Body of pancreas (tissue), 4 donors: Measurements from ENCODE around the gene HAGHL. TPM values are rescaled to one million over a fixed set of nuclear protein-coding genes. Genes with fewer than 3 reads are reported as not detected.
A peak's percentile ranks its signal among the peaks of the same experiment; 100 is the strongest.

ENCODE experiments used
- ATAC-seq: fragments of 150-250 bp; one replicate; pipeline ENCODE4 v1.9.1; 2016
- DNase-seq, 4 donors: peaks; one replicate each; pipeline ENCODE4 v3.0.0-alpha.2; 2019
- H3K27ac ChIP-seq, 4 donors: fragments of 200-600 bp; sonication (generic); 1 replicate in 3 of 4; 2 replicates in 1 of 4; pipeline versions ENCODE4 v1.5.1 to v1.6.1; 2016 to 2019; ENCODE audit warnings: mild to moderate bottlenecking in 1 of 4, mixed read lengths in 1 of 4, moderate library complexity in 1 of 4
- H3K27me3 ChIP-seq, 2 donors: fragments of 200-600 bp; sonication (generic); one replicate each; pipeline ENCODE4 v1.6.0; 2016; ENCODE audit warnings: mild to moderate bottlenecking in 1 of 2
- H3K36me3 ChIP-seq, 2 donors: fragments of 200-600 bp; sonication (generic); replicated peaks in 1 of 2; 2 replicates each; pipeline ENCODE4 v1.5.1; 2016; ENCODE audit warnings: low read depth in 2 of 2; ENCODE audit not compliant: insufficient read depth in 1 of 2
- H3K4me1 ChIP-seq: fragments of 200-600 bp; sonication (generic); one replicate; pipeline ENCODE4 v1.6.0; 2016
- H3K4me3 ChIP-seq, 2 donors: fragments of 200-600 bp; sonication (generic); 1 replicate in 1 of 2; 2 replicates in 1 of 2; pipeline ENCODE4 v1.5.1; 2016 to 2019
- H3K9me3 ChIP-seq, 3 donors: fragments of 200-600 bp; sonication (generic); 1 replicate in 2 of 3; 2 replicates in 1 of 3; pipeline ENCODE4 v1.5.1; 2016
- POLR2A ChIP-seq, 3 donors: fragments of 450-650 bp; IDR thresholded peaks; one replicate each; pipeline ENCODE4 v1.6.1; 2016; ENCODE audit warnings: antibody characterized with exemption in 3 of 3, mild to moderate bottlenecking in 2 of 3
- WGBS, 2 donors: methylation state at CpG; one replicate each; pipeline ENCODE4 v1.1.5; 2017; 5-methylcytosine and 5-hydroxymethylcytosine counted together
- intact Hi-C: fragments of 100-400 bp; cut with DNase I; formaldehyde crosslinking; loops from one replicate; pipeline ENCODE4 v1.15.1; 2023
- total RNA-seq, 2 donors: library from RNA; depleted of rRNA; stranded (reverse); fragments of >200 nt; gene quantifications; one replicate each; pipeline ENCODE4 v1.1.0, GENCODE V29; 2016
- TF ChIP-seq, protein P1 (sequence below), 7 experiments: fragments of 450-650 bp in 4 of 7; fragments of 200-600 bp in 3 of 7; sonication (generic) in 3 of 7; IDR thresholded peaks; one replicate each; pipeline ENCODE4 v1.5.1; 2016 to 2019; ENCODE audit warnings: antibody characterized with exemption in 7 of 7

The HAGHL gene
- total RNA-seq, 2 donors from 2014 or later = 2.6 TPM; not detected in 1

DNA sequence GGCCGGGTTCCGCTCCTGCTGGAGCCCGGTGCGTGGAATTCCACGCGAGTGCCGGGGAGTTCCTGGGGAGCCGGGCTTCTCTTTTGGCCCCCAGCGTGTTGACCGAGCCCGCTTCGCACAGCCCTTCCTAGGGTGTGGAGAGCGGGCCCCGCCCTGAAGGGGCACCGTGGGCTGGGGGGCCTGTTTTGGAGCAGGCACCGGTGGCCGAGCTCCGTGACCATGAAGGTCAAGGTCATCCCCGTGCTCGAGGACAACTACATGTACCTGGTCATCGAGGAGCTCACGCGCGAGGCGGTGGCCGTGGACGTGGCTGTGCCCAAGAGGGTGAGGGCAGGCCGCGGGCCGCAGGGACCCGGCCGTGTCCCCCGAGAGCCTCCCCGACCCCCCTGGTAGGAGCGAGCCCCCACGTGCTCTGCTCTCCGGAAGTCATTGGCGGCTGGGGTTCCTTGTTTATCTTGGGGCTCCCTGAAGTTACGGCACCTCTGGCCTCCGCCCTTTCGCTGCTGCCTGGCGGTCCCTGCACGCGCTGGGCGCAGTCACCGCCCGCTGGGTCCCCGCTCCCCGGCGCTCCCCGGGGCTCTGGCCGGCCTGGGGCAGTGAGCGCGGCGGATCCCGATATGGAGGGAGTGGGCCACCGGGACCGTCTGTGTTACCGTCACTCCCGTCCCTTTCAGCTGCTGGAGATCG, 528 bp downstream of the HAGHL start:
- ATAC-seq (no peak), DNase-seq (no peak)
- intact Hi-C loops = no loop called here
- TF ChIP-seq POLR2A (IDR thresholded peaks at IDR 0.05) = peak in 1 of 3 donors; percentile 7
- TF ChIP-seq, protein P1, sequence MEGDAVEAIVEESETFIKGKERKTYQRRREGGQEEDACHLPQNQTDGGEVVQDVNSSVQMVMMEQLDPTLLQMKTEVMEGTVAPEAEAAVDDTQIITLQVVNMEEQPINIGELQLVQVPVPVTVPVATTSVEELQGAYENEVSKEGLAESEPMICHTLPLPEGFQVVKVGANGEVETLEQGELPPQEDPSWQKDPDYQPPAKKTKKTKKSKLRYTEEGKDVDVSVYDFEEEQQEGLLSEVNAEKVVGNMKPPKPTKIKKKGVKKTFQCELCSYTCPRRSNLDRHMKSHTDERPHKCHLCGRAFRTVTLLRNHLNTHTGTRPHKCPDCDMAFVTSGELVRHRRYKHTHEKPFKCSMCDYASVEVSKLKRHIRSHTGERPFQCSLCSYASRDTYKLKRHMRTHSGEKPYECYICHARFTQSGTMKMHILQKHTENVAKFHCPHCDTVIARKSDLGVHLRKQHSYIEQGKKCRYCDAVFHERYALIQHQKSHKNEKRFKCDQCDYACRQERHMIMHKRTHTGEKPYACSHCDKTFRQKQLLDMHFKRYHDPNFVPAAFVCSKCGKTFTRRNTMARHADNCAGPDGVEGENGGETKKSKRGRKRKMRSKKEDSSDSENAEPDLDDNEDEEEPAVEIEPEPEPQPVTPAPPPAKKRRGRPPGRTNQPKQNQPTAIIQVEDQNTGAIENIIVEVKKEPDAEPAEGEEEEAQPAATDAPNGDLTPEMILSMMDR (IDR thresholded peaks at IDR 0.05) = no peak
- Histone ChIP-seq H3K4me3 (no peak overlapping the region), H3K27ac (no peak overlapping the region), H3K9me3 (no peaks in the 10 kb centered on the region), H3K36me3 (peaks cover 0 to 3% of the 10 kb centered on the region in 2 donors), H3K4me1 (peaks cover 31% of the 10 kb centered on the region), H3K27me3 (peaks cover 0 to 7% of the 10 kb centered on the region in 2 donors)
- 0 to 2% methylated on average over 4 to 59 of the region's 61 CpGs for WGBS, 2 donors

DNA sequence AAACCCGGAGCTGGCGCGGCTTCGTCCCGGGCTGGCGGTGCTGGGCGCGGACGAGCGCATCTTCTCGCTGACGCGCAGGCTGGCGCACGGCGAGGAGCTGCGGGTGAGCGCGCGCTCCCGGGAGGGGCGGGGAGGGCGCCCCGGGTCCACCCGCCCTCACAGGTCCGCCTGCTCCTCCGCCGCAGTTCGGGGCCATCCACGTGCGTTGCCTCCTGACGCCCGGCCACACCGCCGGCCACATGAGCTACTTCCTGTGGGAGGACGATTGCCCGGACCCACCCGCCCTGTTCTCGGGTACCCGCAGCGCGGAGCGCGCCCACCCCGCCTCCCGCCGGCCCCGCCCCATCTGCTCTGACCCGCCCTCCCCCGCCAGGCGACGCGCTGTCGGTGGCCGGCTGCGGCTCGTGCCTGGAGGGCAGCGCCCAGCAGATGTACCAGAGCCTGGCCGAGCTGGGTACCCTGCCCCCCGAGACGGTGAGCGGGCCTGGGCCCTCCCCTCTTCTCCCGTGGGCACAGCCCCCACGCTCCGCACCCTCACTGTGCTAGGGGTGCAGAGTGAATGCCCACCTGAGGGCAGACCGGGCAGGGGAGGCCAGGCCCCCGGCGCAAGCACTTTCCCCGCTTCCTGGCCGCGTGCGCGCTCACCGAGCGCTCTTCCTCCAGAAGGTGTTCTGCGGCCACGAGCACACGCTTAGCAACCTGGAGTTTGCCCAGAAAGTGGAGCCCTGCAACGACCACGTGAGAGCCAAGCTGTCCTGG, 1.4 kb downstream of the HAGHL start:
- DNase-seq = peak in 3 of 4 donors; percentile 53 to 66 (median 57)
- intact Hi-C loops = no loop called here
- no peak for TF ChIP-seq POLR2A (IDR thresholded peaks at IDR 0.05)
- TF ChIP-seq, protein P1 (IDR thresholded peaks at IDR 0.05) = no peak
- 2 to 3% methylated on average over 13 to 50 of the region's 80 CpGs for WGBS, 2 donors
- H3K4me3 ChIP-seq = no peak overlapping the region
- ATAC-seq = peak; percentile 33
- H3K9me3 ChIP-seq = no peaks in the 10 kb centered on the region
- peaks cover 0 to 7% of the 10 kb centered on the region in 2 donors for H3K27me3 ChIP-seq
- H3K36me3 ChIP-seq = peaks cover 0 to 5% of the 10 kb centered on the region in 2 donors
- no peak overlapping the region for H3K27ac ChIP-seq
- peaks cover 31% of the 10 kb centered on the region for H3K4me1 ChIP-seq

DNA sequence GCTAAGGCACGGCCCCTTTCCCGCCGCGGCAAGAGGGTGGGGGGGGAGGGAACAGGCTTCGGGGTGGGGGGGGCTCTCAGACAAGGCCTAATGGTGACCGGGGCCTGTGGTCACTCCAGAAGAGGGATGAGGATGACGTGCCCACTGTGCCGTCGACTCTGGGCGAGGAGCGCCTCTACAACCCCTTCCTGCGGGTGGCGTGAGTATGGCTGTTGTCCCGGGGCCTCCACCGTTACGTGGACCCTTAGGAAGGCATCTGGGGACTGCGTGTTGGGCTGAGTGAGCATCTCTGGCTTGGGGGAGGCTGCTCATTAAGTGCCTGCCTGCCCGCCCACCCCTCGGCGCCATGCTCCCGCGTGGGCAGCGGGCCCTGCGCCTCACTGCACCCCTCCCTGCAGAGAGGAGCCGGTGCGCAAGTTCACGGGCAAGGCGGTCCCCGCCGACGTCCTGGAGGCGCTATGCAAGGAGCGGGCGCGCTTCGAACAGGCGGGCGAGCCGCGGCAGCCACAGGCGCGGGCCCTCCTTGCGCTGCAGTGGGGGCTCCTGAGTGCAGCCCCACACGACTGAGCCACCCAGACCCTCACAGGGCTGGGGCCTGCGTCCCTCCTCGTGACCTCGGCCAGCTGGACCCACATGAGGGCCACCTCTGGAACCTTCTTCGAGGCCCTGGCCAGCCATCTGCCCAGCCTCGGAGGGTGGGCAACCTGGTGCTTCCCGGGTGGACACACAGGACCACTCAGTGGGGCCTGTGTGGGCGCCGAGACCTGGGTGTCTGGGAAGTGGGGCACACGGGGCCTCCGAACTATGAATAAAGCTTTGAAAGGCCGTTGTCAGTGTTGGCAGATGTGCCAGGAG, 2.2 kb downstream of the HAGHL start:
- Histone ChIP-seq H3K4me3 (no peak overlapping the region), H3K9me3 (no peaks in the 10 kb centered on the region), H3K4me1 (peaks cover 31% of the 10 kb centered on the region), H3K27ac (no peak overlapping the region), H3K36me3 (peaks cover 4 to 8% of the 10 kb centered on the region in 2 donors), H3K27me3 (peaks cover 0 to 7% of the 10 kb centered on the region in 2 donors)
- no peak for TF ChIP-seq POLR2A (IDR thresholded peaks at IDR 0.05)
- TF ChIP-seq, protein P1 (IDR thresholded peaks at IDR 0.05) = no peak
- ATAC-seq = no peak
- intact Hi-C loops = no loop called here
- 52 to 64% methylated on average over 31 to 49 of the region's 55 CpGs for WGBS, 2 donors
- no peak for DNase-seq

DNA sequence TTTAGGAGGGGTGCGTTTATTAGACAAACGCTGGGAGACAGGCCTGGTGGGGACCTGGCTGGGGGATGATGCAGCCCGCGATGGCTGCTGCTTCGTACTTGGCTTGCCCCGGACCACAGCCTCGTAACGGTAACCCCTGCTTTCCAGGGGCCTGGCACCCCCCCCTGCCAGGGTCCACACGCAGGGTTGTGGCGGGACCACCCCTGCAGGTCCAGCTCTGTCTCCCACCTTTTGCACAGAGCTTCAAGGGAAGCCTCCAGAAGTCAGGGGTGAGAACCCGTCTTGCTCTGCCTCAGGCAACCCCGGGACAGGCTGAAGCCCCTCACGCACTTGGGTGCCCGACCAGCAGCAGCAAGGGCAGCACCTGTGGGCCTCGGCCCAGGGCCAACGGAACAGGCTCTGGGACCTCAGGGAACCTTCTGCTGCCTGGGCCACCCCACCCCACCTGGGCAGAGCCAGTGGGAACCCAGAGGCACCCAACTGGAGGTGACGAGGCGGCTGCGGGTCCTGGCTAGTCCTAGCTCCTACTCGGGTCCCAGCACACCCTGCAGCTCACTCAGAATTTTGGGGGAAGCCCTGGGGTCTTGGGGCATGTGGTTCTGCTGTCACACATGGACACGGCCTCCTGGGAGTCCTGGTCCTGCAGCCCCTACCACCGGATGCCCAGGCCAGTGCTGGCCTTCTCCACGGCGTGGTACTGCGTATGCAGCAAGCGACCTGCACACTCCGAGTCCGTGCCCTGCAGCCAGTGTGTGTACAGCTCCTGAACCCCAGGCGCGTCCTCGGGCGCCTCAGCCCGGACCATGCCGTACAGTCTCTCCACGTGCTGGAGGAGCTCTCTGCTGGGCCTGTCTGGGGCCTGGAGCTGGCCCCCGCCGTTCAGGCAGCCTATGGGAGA, 3.1 kb downstream of the HAGHL start:
- H3K4me3 ChIP-seq = no peak overlapping the region
- H3K36me3 ChIP-seq = peaks cover 5 to 8% of the 10 kb centered on the region in 2 donors
- ATAC-seq = no peak
- DNase-seq = no peak
- H3K27me3 ChIP-seq = peaks cover 0 to 7% of the 10 kb centered on the region in 2 donors
- no peaks in the 10 kb centered on the region for H3K9me3 ChIP-seq
- whole genome bisulfite sequencing, 2 donors = 88 to 89% methylated on average over 21 to 35 of the region's 37 CpGs
- peaks cover 31% of the 10 kb centered on the region for H3K4me1 ChIP-seq
- no peak for TF ChIP-seq POLR2A (IDR thresholded peaks at IDR 0.05)
- TF ChIP-seq, protein P1 (IDR thresholded peaks at IDR 0.05) = no peak
- intact Hi-C loops = no loop called here
- H3K27ac ChIP-seq = no peak overlapping the region
